ENCODE data around the gene WDR18.
A peak's percentile ranks its signal among the peaks of the same experiment; 100 is the strongest.

Gene WDR18

GRCh38 chr19:1009041-1009980, 25.2 kb downstream of the WDR18 start:
- DNase-seq = no peak

- no peak for DNase-seq
Observed at GRCh38 chr19:1009981-1010538, 25.9 kb downstream of the WDR18 start.

- no peak for DNase-seq
Observed at GRCh38 chr19:1010586-1011510, 26.7 kb downstream of the WDR18 start.

- no peak for DNase-seq
Observed at GRCh38 chr19:1011831-1012333, 27.7 kb downstream of the WDR18 start.

GRCh38 chr19:1012334-1012733, 28.2 kb downstream of the WDR18 start:
- no peak for DNase-seq

GRCh38 chr19:1013218-1013617, 29.1 kb downstream of the WDR18 start:
- no peak for DNase-seq

GRCh38 chr19:1014161-1015060, 30.3 kb downstream of the WDR18 start:
- DNase-seq = no peak

GRCh38 chr19:1015061-1015781, 31.1 kb downstream of the WDR18 start:
- no peak for DNase-seq

GRCh38 chr19:1015782-1016646, 31.9 kb downstream of the WDR18 start:
- no peak for DNase-seq

GRCh38 chr19:1016647-1017114, 32.5 kb downstream of the WDR18 start:
- DNase-seq = no peak

- no peak for DNase-seq
Observed at GRCh38 chr19:1017115-1017905, 33.2 kb downstream of the WDR18 start.

- no peak for DNase-seq
Observed at GRCh38 chr19:1017906-1018305, 33.8 kb downstream of the WDR18 start.

- DNase-seq = no peak
Observed at GRCh38 chr19:1018393-1018792, 34.2 kb downstream of the WDR18 start.

- DNase-seq = no peak
Observed at GRCh38 chr19:1018932-1019615, 34.9 kb downstream of the WDR18 start.

GRCh38 chr19:1019616-1019961, 35.4 kb downstream of the WDR18 start:
- no peak for DNase-seq

- no peak for DNase-seq
Observed at GRCh38 chr19:1019980-1020867, 36.1 kb downstream of the WDR18 start.

GRCh38 chr19:1020868-1021425, 36.8 kb downstream of the WDR18 start, which contains the start of gene TMEM259:
TMEM259 (minus strand) TSS chr19:1021123; CDS start chr19:1020996, 127 bp downstream.
- DNase-seq = peak; percentile 98

Data from central memory CD4-positive, alpha-beta T cell (primary cell).